Activated T-cell treated with anti-CD3 and anti-CD28 coated beads, Interleukin-2, amount 50 U/mL, for 24 hours (primary cell): ENCODE data around the gene PPP1R13B.

Experiments used
- DNase-seq: peaks from one replicate; pipeline ENCODE4 v3.0.0-alpha.2; 2020
- H3K27ac Mint-ChIP-seq: 2 replicates; pipeline ENCODE4 v1.8.0; 2020; ENCODE audit warnings: mild to moderate bottlenecking, mixed read lengths
- H3K27me3 Mint-ChIP-seq: 2 replicates; pipeline ENCODE4 v1.8.0; 2020; ENCODE audit warnings: mixed read lengths
- H3K36me3 Mint-ChIP-seq: 2 replicates; pipeline ENCODE4 v1.8.0; 2020; ENCODE audit warnings: low read depth, mixed read lengths
- H3K4me1 Mint-ChIP-seq: 2 replicates; pipeline ENCODE4 v1.8.0; 2020; ENCODE audit warnings: low read depth, mixed read lengths
- H3K4me3 Mint-ChIP-seq: 2 replicates; pipeline ENCODE4 v1.8.0; 2020; ENCODE audit warnings: mild to moderate bottlenecking, moderate library complexity, mixed read lengths
- H3K9me3 Mint-ChIP-seq: 2 replicates; pipeline ENCODE4 v1.8.0; 2020; ENCODE audit warnings: mixed read lengths

The PPP1R13B gene

DNA sequence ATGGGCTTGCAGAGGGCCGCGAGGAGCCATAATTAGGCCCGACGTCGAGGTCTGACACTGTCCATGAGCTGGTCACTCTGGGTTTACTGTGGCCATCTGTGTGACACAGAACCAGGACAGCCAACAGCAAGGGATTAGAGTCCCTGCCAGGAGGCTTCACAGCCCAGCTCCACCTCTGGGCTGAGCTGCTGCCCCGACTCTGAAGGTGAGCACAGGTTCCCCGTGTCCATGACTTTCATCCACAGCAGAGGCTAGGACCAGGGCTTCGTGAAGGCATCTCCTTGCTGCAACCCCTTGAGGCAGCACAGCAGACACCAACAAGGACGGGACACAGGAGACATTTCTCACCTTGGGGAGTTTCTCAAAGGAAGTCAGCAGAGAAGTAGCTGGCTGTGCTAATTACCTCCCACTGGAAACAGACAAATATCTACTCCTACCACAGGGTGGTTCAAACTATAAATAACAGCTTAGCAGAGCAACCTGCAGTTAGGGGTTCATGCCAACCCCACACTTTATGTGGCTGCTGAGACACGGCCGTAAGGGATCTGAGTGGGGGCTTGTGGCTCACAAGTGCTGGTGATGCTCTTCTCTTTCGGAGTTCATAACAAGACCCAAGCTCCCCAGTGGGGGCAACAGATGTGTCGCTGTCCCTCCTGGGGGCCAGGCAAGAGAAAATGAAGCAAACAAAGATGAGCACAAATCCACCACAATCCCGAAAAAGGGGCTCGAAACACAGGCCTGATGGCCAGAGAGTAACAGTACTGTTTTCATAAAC, 102.6 kb downstream of the PPP1R13B start:
- peaks cover 17% of the 10 kb centered on the region for H3K4me1 Mint-ChIP-seq
- DNase-seq, result no peak
- H3K27me3 Mint-ChIP-seq, result no peaks in the 10 kb centered on the region
- no peaks in the 10 kb centered on the region for H3K9me3 Mint-ChIP-seq
- no peak overlapping the region for H3K27ac Mint-ChIP-seq
- H3K4me3 Mint-ChIP-seq, result no peak overlapping the region
- peaks cover 39% of the 10 kb centered on the region for H3K36me3 Mint-ChIP-seq

DNA sequence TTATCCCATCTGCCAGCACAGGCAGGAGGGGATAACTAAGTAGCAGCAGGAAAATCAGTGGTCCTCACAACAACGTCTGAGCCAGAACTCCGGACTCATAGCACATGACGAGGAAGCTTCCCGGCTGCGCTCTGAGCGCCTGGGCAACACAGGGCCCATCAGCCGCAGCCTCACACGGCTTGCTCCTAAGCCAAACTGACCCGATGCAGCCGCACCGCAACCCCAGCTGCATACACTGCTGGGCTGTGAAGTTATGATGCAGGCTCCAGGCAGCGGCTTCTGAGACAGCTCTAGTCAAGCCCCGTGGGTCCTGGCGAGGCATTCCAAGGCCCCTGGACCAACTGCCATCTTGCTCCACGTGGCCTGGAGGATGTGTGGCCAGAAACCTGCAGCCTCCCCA, 103.7 kb downstream of the PPP1R13B start:
- Mint-ChIP-seq H3K4me1 (peaks cover 10% of the 10 kb centered on the region), H3K4me3 (no peak overlapping the region), H3K27ac (no peak overlapping the region), H3K36me3 (peaks cover 41% of the 10 kb centered on the region), H3K9me3 (no peaks in the 10 kb centered on the region), H3K27me3 (no peaks in the 10 kb centered on the region)
- no peak for DNase-seq

DNA sequence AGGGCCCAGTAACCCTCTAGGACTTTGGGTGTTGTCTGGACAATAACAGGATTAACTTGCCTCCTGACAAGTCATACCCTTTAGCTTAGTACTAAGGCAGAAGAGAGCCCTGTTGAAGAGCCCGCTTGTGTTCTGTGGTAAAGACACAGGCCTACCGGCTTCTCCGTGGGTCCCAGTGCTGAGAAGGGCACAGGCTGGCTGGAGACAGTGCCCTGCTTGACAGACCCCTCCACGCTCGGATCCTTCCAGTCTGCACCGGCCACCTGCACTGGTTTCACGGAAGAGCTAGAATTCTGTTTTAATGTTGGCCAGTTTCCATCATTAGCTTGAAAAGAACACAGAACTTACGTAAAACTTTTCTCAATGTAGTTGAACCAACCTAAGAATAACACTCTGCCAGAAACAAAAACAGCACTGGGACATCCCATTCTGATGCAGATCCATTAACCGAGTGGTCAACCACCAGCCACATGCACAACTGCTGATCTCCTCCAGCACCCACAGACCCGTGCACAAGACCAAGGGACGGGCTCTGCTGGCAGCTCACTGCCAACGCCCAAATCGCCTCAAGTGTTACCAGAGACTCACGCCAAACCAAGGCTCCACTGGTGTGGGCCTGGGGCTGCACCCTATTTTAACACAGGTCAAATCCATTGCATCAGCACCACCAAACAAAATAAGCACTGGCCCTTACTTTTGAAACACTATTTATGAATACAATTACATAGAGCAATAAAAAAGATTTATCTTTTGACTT, 104.7 kb downstream of the PPP1R13B start:
- peak overlapping the region; percentile 29 for H3K27ac Mint-ChIP-seq
- H3K27me3 Mint-ChIP-seq, result no peaks in the 10 kb centered on the region
- no peak overlapping the region for H3K4me3 Mint-ChIP-seq
- peaks cover 50% of the 10 kb centered on the region for H3K36me3 Mint-ChIP-seq
- DNase-seq, result no peak
- no peaks in the 10 kb centered on the region for H3K9me3 Mint-ChIP-seq
- H3K4me1 Mint-ChIP-seq, result no peaks in the 10 kb centered on the region

DNA sequence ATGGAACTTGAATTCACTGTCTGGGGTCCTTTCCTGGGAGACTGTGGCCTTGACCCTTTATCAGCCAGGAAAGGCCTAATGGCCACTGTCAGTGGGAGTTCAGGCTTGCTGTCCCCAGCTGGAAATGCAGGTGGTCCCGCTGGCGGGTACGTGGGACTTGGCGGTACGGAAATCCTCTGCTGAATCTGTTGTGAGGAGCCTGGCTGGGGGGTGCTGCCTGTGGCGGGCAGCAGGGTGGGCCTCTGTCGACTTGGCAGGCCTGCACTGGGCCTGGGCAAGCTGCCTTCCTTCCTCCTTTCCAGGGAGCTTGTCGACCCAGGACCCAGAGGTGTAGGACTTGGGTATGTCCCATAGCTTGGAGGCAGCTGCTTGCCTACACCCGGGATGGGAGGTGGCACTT, 105.5 kb downstream of the PPP1R13B start:
- no peaks in the 10 kb centered on the region for H3K4me1 Mint-ChIP-seq
- H3K27ac Mint-ChIP-seq, result no peak overlapping the region
- no peak overlapping the region for H3K4me3 Mint-ChIP-seq
- DNase-seq, result no peak
- H3K9me3 Mint-ChIP-seq, result no peaks in the 10 kb centered on the region
- H3K27me3 Mint-ChIP-seq, result no peaks in the 10 kb centered on the region
- peaks cover 56% of the 10 kb centered on the region for H3K36me3 Mint-ChIP-seq

DNA sequence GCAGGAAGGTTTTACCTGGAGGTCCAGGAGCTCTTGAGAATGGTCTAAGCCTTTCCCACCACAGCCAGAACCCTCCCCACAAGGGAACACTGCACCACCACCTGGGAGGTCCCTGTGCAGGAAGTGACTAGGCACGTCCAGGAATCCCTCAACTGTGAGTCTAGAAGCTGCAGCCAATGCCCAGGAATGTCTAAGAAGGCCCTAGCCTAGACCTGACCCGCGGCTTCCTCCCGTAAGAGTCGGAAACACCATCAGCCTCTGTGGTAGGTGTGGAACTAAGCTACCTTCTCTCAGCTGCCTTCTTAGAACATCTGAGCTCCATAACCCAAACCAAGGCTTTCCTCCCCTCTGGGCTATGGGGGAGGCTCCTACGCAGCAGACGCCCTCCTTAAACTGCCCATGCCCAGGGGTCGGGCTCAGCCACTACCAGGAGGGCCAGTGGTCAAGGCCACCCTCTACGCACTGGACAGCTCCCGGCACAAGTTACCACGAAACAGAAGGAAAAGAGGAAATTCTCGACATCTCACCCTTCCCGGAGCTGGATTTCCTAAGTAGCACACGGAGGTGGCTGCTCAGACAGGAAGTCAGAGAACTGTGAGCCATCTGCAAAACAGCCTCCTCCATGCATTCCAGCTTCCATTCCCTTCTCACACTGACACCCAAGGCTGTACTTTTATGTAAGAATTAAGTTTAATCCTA, 106.2 kb downstream of the PPP1R13B start:
- Mint-ChIP-seq H3K4me3 (no peak overlapping the region), H3K4me1 (no peaks in the 10 kb centered on the region), H3K27ac (no peak overlapping the region)

DNA sequence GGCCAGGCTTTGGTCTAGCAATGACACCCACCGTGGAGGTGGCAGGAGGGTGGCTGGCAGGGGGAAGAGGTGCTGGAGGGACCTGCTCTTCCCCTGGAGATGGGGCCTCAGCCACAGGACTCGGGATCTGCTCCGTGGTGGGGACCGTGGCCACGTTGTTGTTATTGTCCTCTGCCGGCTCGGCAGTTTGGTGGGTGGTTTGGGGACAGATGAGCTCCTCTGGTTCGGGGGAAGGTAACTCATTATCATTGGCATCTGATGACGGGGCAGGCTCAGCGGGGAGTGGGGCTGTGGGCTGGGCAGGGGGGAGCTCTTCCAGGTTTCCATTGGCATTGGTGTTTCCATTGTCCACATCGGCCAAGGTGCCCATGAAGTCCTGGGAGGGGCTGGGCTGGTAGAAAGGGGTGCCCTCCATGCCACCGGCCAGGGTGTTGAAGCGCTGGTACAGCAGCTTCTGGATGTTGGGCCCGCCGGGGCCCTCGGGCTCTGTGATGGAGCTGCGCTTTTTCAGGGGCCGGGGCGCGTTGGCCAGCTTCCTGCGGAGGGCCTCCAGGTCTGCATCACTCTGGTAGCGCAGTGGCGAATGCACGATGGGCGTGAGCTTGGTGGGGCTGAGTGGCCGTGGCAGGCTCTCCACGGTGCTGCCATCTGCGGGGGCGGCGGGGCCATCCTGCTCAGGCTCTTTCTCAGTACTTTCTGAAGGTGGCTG, 107.4 kb downstream of the PPP1R13B start:
- no peaks in the 10 kb centered on the region for H3K27me3 Mint-ChIP-seq
- H3K27ac Mint-ChIP-seq, result no peak overlapping the region
- H3K9me3 Mint-ChIP-seq, result no peaks in the 10 kb centered on the region
- H3K36me3 Mint-ChIP-seq, result peaks cover 62% of the 10 kb centered on the region
- no peak overlapping the region for H3K4me3 Mint-ChIP-seq
- H3K4me1 Mint-ChIP-seq, result no peaks in the 10 kb centered on the region
- DNase-seq, result no peak

More for the DNA sequence above, 106.2 kb downstream of the PPP1R13B start:
- no peaks in the 10 kb centered on the region for H3K9me3 Mint-ChIP-seq
- no peaks in the 10 kb centered on the region for H3K27me3 Mint-ChIP-seq
- H3K36me3 Mint-ChIP-seq, result peaks cover 60% of the 10 kb centered on the region
- no peak for DNase-seq

DNA sequence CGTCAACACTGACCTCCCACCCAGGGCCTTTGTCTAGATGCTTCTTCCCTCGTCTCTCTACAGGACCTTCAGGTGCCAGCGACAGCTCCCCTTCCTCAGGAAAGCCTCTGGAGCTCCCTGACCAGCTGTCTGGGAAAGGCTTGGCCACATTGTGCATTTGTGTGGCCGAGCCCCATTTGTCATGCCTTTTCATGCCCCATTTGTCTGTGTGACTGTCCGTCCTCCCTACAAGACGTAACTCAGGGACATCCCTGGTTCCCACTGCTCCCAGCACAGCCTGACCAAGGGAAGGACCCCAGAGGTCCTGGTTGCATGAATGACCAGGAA, 107.9 kb downstream of the PPP1R13B start:
- Mint-ChIP-seq H3K4me3 (no peak overlapping the region), H3K36me3 (peaks cover 64% of the 10 kb centered on the region), H3K27ac (peak overlapping the region; percentile 11)

DNA sequence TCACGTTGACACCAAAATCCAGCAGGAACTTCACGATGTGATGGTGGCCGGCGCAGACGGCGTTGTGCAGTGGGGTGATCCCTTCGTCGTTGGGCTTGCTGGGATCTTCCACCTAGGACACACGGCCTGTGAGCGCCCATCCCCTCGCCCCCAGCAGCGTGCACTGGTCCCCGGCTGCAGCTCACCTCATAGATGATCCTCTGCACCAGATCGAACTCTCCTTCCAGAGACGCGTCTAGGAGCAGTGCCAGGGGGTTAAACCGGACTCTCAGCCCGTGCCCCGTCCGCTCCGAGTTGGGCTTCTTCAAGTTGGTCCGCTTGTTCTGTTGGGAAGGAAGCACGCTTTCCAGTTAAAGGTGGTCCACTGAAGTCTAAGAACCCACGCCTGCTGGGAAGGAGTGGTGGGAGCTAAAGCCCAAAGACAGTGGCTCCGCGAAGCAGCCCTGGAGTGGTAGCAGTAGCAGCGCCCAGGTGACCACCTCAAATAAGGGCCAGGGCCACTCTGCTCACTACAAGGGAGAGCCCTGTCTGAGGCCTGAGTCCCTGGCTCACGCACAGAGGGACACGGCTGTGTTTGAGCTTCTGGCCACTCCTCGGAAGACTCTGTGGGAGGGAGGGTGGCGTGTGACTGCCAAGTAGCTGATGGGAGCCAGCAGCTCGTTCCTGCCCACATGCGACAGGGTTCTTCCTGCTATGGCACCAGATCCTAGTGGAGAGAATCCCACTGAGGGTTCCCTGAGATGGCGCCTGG, 108.5 kb downstream of the PPP1R13B start:
- no peak for DNase-seq
- no peak overlapping the region for H3K4me3 Mint-ChIP-seq
- H3K36me3 Mint-ChIP-seq, result peaks cover 66% of the 10 kb centered on the region
- H3K9me3 Mint-ChIP-seq, result no peaks in the 10 kb centered on the region
- H3K27me3 Mint-ChIP-seq, result no peaks in the 10 kb centered on the region
- H3K4me1 Mint-ChIP-seq, result no peaks in the 10 kb centered on the region
- H3K27ac Mint-ChIP-seq, result peak overlapping the region; percentile 11

More for the DNA sequence above, 107.9 kb downstream of the PPP1R13B start:
- Mint-ChIP-seq H3K4me1 (no peaks in the 10 kb centered on the region), H3K9me3 (no peaks in the 10 kb centered on the region), H3K27me3 (no peaks in the 10 kb centered on the region)
- no peak for DNase-seq

DNA sequence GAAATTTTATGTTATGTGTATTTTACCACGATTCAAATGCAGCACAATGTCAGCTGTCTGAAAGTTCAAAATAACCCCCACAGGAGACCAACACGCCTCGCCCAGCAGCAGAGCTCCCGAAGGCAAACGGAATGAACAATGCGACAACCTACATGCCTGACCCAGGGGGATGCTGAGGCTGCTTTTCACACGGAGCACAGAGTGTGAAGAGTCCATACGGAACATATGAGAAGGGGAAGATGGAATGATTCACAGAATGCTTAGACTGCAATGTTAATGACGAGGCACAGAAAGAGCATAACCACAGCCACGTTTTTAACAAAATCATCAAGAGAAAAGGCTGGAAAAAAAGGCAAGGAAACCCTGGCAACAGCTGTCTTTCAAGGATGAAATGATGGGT, 109.2 kb downstream of the PPP1R13B start:
- DNase-seq, result no peak
- peaks cover 72% of the 10 kb centered on the region for H3K36me3 Mint-ChIP-seq
- H3K4me3 Mint-ChIP-seq, result no peak overlapping the region
- no peaks in the 10 kb centered on the region for H3K9me3 Mint-ChIP-seq
- H3K27ac Mint-ChIP-seq, result no peak overlapping the region
- H3K27me3 Mint-ChIP-seq, result no peaks in the 10 kb centered on the region
- no peaks in the 10 kb centered on the region for H3K4me1 Mint-ChIP-seq

DNA sequence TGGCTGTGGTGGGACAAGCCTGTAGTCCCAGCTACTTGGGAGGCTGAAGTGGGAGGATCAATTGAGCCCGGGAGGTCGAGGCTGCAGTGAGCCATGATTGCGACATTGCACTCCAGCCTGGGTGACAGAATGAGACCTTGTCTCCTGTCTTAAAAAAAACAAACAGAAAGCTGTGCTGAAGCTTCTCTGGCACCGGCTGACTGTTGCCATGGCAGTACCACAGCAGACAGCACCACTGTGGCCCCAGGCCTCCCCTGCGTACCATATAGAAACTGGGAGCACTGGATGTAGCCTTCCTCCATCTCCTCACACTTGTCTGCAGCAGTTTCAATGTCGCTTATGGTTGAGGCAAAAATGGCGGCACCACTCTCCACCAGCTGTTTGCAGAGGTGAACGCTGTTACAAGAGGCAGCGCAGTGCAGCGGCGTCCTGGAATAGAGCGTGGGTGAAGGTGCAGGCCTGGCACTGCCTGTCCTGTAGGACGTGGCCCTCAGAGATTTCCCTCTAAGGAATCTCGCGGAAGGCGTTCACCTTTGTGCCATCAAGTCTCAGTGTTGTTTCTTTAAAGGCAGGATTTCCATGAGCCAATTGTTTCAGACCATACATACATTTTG, 109.8 kb downstream of the PPP1R13B start:
- no peak overlapping the region for H3K27ac Mint-ChIP-seq
- peaks cover 76% of the 10 kb centered on the region for H3K36me3 Mint-ChIP-seq
- no peaks in the 10 kb centered on the region for H3K27me3 Mint-ChIP-seq
- no peaks in the 10 kb centered on the region for H3K9me3 Mint-ChIP-seq
- no peak for DNase-seq
- H3K4me1 Mint-ChIP-seq, result no peaks in the 10 kb centered on the region
- H3K4me3 Mint-ChIP-seq, result no peak overlapping the region

DNA sequence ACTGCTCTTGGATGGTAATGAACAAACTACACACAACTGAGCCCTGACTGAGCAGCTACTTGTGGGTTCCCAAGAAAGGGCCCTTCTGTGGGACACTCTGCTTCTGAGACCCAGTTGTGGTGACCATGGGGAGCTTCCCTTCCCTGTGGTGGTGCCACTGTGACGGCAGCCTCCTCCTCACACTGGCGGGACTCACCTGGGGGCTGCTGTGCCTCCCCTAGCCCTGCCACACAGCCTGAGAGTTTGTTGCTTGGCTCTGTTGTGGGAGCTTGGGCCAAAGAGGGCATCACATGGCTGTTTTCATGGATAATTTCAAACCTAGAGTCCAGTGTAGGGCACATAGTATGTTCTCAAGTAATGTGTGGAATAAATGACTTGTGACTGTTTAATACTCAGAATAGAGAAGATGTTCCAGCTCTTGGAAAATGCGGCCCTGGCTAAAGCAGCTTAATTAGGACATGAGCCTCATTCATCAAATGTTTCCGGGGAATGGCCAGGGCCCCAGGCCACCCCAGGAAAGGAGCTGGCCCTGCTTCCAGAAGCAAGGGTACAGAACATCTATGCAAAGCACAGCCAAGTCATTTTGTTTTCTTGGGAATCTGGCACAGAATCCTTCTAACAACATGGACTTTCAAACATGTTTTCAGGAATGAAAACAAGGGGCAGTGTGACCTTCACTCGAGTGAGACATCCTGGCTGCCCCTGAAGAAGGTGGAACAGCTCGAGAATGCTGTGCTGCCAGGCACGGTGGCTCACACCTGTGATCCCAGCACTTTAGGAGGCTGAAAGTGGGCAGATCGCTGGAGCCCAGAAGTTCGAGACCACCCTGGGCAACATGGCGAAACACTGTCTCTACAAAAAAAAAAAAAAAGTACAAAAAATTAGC, 110.6 kb downstream of the PPP1R13B start:
- Mint-ChIP-seq H3K27ac (no peak overlapping the region), H3K27me3 (no peaks in the 10 kb centered on the region), H3K4me3 (no peak overlapping the region), H3K36me3 (peaks cover 76% of the 10 kb centered on the region), H3K9me3 (no peaks in the 10 kb centered on the region), H3K4me1 (no peaks in the 10 kb centered on the region)
- DNase-seq, result no peak

DNA sequence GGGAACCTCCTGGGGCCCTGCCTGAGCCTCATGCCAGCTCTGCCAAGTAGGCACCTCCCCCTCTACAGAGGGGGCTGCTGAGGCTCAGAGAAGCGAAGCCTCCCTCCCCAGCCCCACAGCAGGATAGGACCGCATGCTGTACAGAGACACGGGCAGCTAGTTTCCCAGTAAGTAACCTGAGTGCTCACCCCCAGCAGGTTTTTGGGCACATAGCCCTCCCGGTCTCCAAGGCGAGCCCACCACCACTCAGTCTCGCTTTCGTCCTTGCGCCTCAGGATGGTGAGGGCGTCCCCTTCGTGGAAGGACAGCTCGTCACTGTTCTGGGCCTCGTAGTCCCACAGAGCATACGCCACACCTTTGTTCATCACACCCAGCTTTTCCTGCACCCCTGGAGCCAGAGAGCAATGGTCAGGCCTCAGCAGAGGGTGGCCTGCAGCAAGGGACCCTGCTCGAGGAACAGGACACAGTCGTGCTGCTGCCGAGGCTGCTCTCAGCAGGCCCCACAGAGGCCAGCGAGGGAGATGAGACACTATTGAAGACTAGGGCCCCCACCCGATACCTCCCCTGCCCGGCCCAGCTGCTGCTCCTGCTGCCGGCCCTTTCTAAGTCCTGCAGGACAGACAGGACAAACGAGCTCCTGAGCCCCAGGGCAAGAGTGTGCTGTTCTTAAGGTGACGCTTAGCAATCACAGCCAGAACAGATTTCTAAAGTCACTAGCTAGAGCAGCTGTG, 111.4 kb downstream of the PPP1R13B start:
- H3K9me3 Mint-ChIP-seq, result no peaks in the 10 kb centered on the region
- H3K4me3 Mint-ChIP-seq, result no peak overlapping the region
- peaks cover 69% of the 10 kb centered on the region for H3K36me3 Mint-ChIP-seq
- no peak overlapping the region for H3K27ac Mint-ChIP-seq
- DNase-seq, result no peak
- no peaks in the 10 kb centered on the region for H3K4me1 Mint-ChIP-seq
- H3K27me3 Mint-ChIP-seq, result no peaks in the 10 kb centered on the region
